ENCODE measurements around the gene BCL2. TPM values are rescaled to one million over a fixed set of nuclear protein-coding genes. Genes with fewer than 3 reads are reported as not detected.

BCL2 gene
- total RNA-seq, 1 donor from 2014 or later: 4.9 TPM

- Mint-ChIP-seq H3K4me1 (peaks cover 31% of the 10 kb centered on the region), H3K9me3 (no peaks in the 10 kb centered on the region), H3K4me3 (no peak overlapping the region), H3K27ac (peak overlapping the region; percentile 6), H3K27me3 (ENCODE audit: insufficient read depth, low read depth) (peaks cover 4% of the 10 kb centered on the region), H3K36me3 (no peaks in the 10 kb centered on the region)
- H3F3A ChIP-seq (ENCODE audit: low read depth): no peaks in the 10 kb centered on the region
- no peaks in the 10 kb centered on the region for H3K79me2 ChIP-seq (ENCODE audit: low read depth)
- no peaks in the 10 kb centered on the region for H3K4me1 ChIP-seq
- TF ChIP-seq CTCF (IDR thresholded peaks at IDR 0.05) (no peak), EZH2 (IDR thresholded peaks at IDR 0.05) (no peak), EZH2phosphoT487 (IDR thresholded peaks at IDR 0.05) (no peak)
- DNase-seq (ENCODE audit: low spot score): no peak
- no peaks in the 10 kb centered on the region for H3K9me3 ChIP-seq (ENCODE audit: low read depth)
- no peak overlapping the region for H3K4me3 ChIP-seq
- H3K9ac ChIP-seq: no peak overlapping the region
- no peak overlapping the region for H3K27ac ChIP-seq
- no peaks in the 10 kb centered on the region for H4K20me1 ChIP-seq (ENCODE audit: low read depth)
- H3K4me2 ChIP-seq: no peak overlapping the region
- no peaks in the 10 kb centered on the region for H3K36me3 ChIP-seq
- H2AFZ ChIP-seq (replicated peaks): no peak overlapping the region
- no peaks in the 10 kb centered on the region for H3K27me3 ChIP-seq
Measured at GRCh38 chr18:63206433-63207142, 113.0 kb downstream of the BCL2 start.

DNA sequence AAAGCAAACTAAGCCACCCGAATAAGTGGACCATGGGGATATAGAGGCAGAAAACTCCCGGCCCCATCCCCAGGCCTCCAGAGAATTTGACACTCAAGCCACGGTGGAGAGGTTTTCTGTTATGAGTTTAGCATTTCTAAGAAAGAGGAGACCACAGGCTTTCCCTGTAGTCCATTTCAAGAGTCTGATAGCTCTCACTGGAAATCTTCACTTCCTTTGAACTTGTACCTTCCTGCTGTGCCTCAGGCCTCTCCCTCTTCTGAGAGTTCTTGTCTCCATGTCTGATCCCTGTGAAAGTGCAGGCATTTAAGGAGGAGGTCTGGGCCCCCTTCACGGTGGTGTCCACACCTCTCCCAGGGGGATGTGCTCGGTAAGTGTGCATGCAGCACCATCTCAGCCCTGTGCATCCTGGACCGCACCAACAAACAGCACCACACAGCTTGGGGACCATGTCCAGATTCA, 113.7 kb downstream of the BCL2 start:
- no peaks in the 10 kb centered on the region for H3K9me3 ChIP-seq (ENCODE audit: low read depth)

GRCh38 chr18:63203497-63203896, 116.1 kb downstream of the BCL2 start:
- H3K27ac ChIP-seq: no peak overlapping the region
- H3K4me3 ChIP-seq: no peak overlapping the region
- peaks cover 4% of the 10 kb centered on the region for H3K27me3 Mint-ChIP-seq (ENCODE audit: insufficient read depth, low read depth)
- H4K20me1 ChIP-seq (ENCODE audit: low read depth): no peaks in the 10 kb centered on the region
- no peaks in the 10 kb centered on the region for H3F3A ChIP-seq (ENCODE audit: low read depth)
- no peak overlapping the region for H3K27ac Mint-ChIP-seq
- H3K36me3 Mint-ChIP-seq: no peaks in the 10 kb centered on the region
- H3K36me3 ChIP-seq: no peaks in the 10 kb centered on the region
- no peaks in the 10 kb centered on the region for H3K27me3 ChIP-seq
- no peaks in the 10 kb centered on the region for H3K4me1 ChIP-seq
- H3K9me3 ChIP-seq (ENCODE audit: low read depth): no peaks in the 10 kb centered on the region
- H3K9ac ChIP-seq: no peak overlapping the region
- H3K4me1 Mint-ChIP-seq: peaks cover 26% of the 10 kb centered on the region
- H3K4me3 Mint-ChIP-seq: no peak overlapping the region
- H3K79me2 ChIP-seq (ENCODE audit: low read depth): no peaks in the 10 kb centered on the region
- no peak for DNase-seq (ENCODE audit: low spot score)
- no peak overlapping the region for H2AFZ ChIP-seq (replicated peaks)
- TF ChIP-seq EZH2 (IDR thresholded peaks at IDR 0.05) (no peak), EZH2phosphoT487 (IDR thresholded peaks at IDR 0.05) (no peak), CTCF (IDR thresholded peaks at IDR 0.05) (no peak)
- H3K9me3 Mint-ChIP-seq: no peaks in the 10 kb centered on the region
- H3K4me2 ChIP-seq: no peak overlapping the region

More for the DNA sequence above, 113.7 kb downstream of the BCL2 start:
- no peaks in the 10 kb centered on the region for H3K79me2 ChIP-seq (ENCODE audit: low read depth)
- Mint-ChIP-seq H3K4me1 (peaks cover 30% of the 10 kb centered on the region), H3K4me3 (no peak overlapping the region), H3K9me3 (no peaks in the 10 kb centered on the region), H3K27me3 (ENCODE audit: insufficient read depth, low read depth) (peaks cover 4% of the 10 kb centered on the region), H3K27ac (peak overlapping the region; percentile 55), H3K36me3 (no peaks in the 10 kb centered on the region)
- TF ChIP-seq EZH2phosphoT487 (IDR thresholded peaks at IDR 0.05): no peak
- TF ChIP-seq EZH2 (IDR thresholded peaks at IDR 0.05): no peak
- TF ChIP-seq CTCF (IDR thresholded peaks at IDR 0.05): no peak
- no peak overlapping the region for H3K9ac ChIP-seq
- no peaks in the 10 kb centered on the region for H3K36me3 ChIP-seq
- H2AFZ ChIP-seq (replicated peaks): no peak overlapping the region
- H3K4me2 ChIP-seq: no peak overlapping the region
- no peak overlapping the region for H3K4me3 ChIP-seq
- no peaks in the 10 kb centered on the region for H3K4me1 ChIP-seq
- DNase-seq (ENCODE audit: low spot score): no peak
- no peaks in the 10 kb centered on the region for H3F3A ChIP-seq (ENCODE audit: low read depth)
- no peaks in the 10 kb centered on the region for H3K27me3 ChIP-seq
- H3K27ac ChIP-seq: no peak overlapping the region
- no peaks in the 10 kb centered on the region for H4K20me1 ChIP-seq (ENCODE audit: low read depth)
